Activated CD4-positive, alpha-beta T cell treated with anti-CD3 and anti-CD28 coated beads, Interleukin-2, amount 50 U/mL, for 48 hours (primary cell): Measurements from ENCODE around the gene SRF.
"Not testable (repeated sequence)": the region's sequence is repeated elsewhere in the genome, so short reads cannot be mapped to it uniquely, and the experiment has no call there.

Experiments used
- DNase-seq, 2 experiments: peaks; one replicate each; pipeline ENCODE4 v3.0.0-alpha.2; 2020

Gene SRF

GRCh38 chr6:43170931-43171706, at the start of gene SRF:
SRF (plus strand) TSS chr6:43171269; CDS start chr6:43171657, 388 bp downstream.
- DNase-seq, result peak; percentile 99 to 100

- no peak for DNase-seq
These were observed 48.9 kb upstream of the SRF start for GRCh38 chr6:43122146-43122545.

GRCh38 chr6:43123461-43124314, 47.4 kb upstream of the SRF start:
- no peak for DNase-seq

- DNase-seq, result no peak
These were observed 46.6 kb upstream of the SRF start for GRCh38 chr6:43124481-43124880.

- no peak for DNase-seq
These were observed 46.0 kb upstream of the SRF start for GRCh38 chr6:43125119-43125518.

GRCh38 chr6:43125555-43125954, 45.5 kb upstream of the SRF start:
- no peak for DNase-seq

- no peak for DNase-seq
These were observed 43.9 kb upstream of the SRF start for GRCh38 chr6:43127180-43127579.

GRCh38 chr6:43127877-43128276, 43.2 kb upstream of the SRF start:
- no peak for DNase-seq

- no peak for DNase-seq
These were observed 42.1 kb upstream of the SRF start for GRCh38 chr6:43128926-43129325.

GRCh38 chr6:43129434-43130194, 41.5 kb upstream of the SRF start:
- peak; percentile 10 to 11 for DNase-seq

GRCh38 chr6:43130429-43130828, 40.6 kb upstream of the SRF start:
- no peak for DNase-seq

GRCh38 chr6:43131379-43131778, 39.7 kb upstream of the SRF start:
- not testable (repeated sequence) for DNase-seq

- no peak for DNase-seq
These were observed 32.8 kb upstream of the SRF start for GRCh38 chr6:43138267-43138666.

GRCh38 chr6:43139973-43140372, 31.1 kb upstream of the SRF start:
- not testable (repeated sequence) for DNase-seq

- DNase-seq, result no peak
These were observed 29.4 kb upstream of the SRF start for GRCh38 chr6:43141644-43142043.

GRCh38 chr6:43142101-43142500, 29.0 kb upstream of the SRF start:
- no peak for DNase-seq

- peak; percentile 75 to 82 for DNase-seq
These were observed 27.6 kb upstream of the SRF start for GRCh38 chr6:43143235-43144128.

- DNase-seq, result no peak
These were observed 26.2 kb upstream of the SRF start for GRCh38 chr6:43144879-43145278.

- no peak for DNase-seq
These were observed 24.8 kb upstream of the SRF start for GRCh38 chr6:43146261-43146660.

GRCh38 chr6:43146709-43147688, 24.1 kb upstream of the SRF start:
- no peak for DNase-seq
